Nephron (organoid): ENCODE measurements around the gene TENT5A.
A peak's percentile ranks its signal among the peaks of the same experiment; 100 is the strongest.

Experiments
- H3K27ac Mint-ChIP-seq, 3 experiments: 2 replicates each; pipeline ENCODE4 v1.8.0; 2020; ENCODE audit warnings: mixed read lengths in 3 of 3, mild to moderate bottlenecking in 2 of 3, moderate library complexity in 1 of 3
- H3K27me3 Mint-ChIP-seq: 2 replicates; pipeline ENCODE4 v1.8.0; 2021; ENCODE audit warnings: low read depth, mild to moderate bottlenecking, moderate library complexity, mixed read lengths
- H3K36me3 Mint-ChIP-seq: 2 replicates; pipeline ENCODE4 v1.8.0; 2020; ENCODE audit warnings: low read depth, mixed read lengths
- H3K4me1 Mint-ChIP-seq: 2 replicates; pipeline ENCODE4 v1.8.0; 2020; ENCODE audit warnings: mixed read lengths
- H3K4me3 Mint-ChIP-seq, 3 experiments: 2 replicates each; pipeline ENCODE4 v1.8.0; 2020; ENCODE audit warnings: mild to moderate bottlenecking in 3 of 3, mixed read lengths in 3 of 3, moderate library complexity in 2 of 3
- H3K9me3 Mint-ChIP-seq: 2 replicates; pipeline ENCODE4 v1.8.0; 2020; ENCODE audit warnings: mixed read lengths
- TF ChIP-seq, protein P1 (sequence below), 3 experiments: fragments of 200-600 bp; sonication (generic); IDR thresholded peaks; one replicate each; pipeline ENCODE4 v1.5.0; 2021; ENCODE audit warnings: antibody characterized with exemption in 3 of 3; ENCODE audit not compliant: unreplicated experiment in 3 of 3

The TENT5A gene

DNA sequence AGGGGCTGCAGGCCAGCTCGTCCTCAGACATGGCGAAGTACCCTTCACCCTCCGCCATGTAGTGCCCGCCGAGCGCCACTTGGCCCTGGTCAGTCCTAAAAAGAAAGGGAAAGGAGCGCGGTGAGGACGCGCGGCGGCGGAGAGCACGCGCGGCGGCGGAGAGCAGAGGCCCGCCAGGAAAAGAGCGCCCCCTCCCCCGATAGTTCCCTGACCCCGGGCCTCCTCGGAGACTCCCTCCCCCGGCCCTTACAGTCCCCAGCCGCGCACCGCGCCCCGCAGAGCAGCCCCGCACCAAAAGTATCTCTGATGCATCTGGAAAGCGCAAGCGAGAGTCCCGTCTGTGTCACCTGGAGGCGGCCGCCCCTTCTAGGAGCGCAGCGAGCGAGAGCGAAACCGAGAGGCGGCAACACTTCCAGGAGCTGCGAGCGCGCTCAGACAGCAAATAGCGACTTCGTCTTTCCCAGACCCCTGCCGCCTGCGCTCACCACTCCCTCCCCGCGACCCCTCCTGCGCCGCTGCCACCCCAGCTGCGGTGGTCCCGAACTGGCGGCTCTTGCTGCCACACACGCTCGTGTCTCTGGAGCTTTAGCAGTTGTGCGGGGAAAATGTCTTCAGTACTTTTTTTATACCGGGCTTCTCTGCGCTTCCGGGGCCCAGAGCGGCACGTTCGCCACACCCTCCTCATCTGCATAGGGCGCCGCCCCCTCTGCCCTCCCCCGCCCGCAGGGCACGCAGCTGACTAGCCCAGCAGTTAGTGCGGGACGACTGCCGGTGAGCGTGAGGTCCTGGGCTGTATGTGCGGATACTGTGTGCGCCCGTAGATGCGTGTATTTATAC, at the start of gene TENT5A:
TSS of gene TENT5A (minus strand) at position 598 of the 837 bp plus-strand sequence. CDS start at position 58, 540 bp downstream.
- peak within 1 kb of the TSS; percentile 91 to 97 (median 93) for H3K27ac Mint-ChIP-seq
- peak within 1 kb of the TSS; percentile 88 to 98 (median 91) for H3K4me3 Mint-ChIP-seq
- TF ChIP-seq, protein P1, sequence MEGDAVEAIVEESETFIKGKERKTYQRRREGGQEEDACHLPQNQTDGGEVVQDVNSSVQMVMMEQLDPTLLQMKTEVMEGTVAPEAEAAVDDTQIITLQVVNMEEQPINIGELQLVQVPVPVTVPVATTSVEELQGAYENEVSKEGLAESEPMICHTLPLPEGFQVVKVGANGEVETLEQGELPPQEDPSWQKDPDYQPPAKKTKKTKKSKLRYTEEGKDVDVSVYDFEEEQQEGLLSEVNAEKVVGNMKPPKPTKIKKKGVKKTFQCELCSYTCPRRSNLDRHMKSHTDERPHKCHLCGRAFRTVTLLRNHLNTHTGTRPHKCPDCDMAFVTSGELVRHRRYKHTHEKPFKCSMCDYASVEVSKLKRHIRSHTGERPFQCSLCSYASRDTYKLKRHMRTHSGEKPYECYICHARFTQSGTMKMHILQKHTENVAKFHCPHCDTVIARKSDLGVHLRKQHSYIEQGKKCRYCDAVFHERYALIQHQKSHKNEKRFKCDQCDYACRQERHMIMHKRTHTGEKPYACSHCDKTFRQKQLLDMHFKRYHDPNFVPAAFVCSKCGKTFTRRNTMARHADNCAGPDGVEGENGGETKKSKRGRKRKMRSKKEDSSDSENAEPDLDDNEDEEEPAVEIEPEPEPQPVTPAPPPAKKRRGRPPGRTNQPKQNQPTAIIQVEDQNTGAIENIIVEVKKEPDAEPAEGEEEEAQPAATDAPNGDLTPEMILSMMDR (IDR thresholded peaks at IDR 0.05; ENCODE audit: unreplicated experiment in 3 of 3), result no peak
- peaks cover 56% of the 10 kb centered on the region for H3K27me3 Mint-ChIP-seq
- no peaks in the 10 kb centered on the region for H3K36me3 Mint-ChIP-seq
- peaks cover 15% of the 10 kb centered on the region for H3K4me1 Mint-ChIP-seq
- no peaks in the 10 kb centered on the region for H3K9me3 Mint-ChIP-seq

DNA sequence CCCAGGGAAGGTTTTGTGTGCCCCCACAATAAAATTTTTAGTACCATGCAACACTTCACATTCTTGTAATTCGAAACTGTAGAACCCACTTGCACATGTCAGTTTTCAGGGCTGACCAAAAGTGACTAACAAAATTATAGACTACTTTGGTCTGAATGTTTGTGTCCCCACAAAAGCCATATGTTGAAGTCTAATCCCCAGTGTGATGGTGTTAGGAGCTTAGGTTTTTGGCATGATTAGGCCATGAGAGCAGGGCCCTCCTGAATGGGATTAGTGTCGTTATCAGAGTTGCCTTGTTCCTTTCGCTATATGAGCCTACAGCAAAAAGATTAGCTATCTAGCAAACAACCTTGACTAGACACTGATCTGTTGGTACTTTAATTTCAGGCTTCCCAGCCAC, 49.0 kb upstream of the TENT5A start:
- H3K4me1 Mint-ChIP-seq, result no peaks in the 10 kb centered on the region
- no peaks in the 10 kb centered on the region for H3K36me3 Mint-ChIP-seq
- no peaks in the 10 kb centered on the region for H3K9me3 Mint-ChIP-seq
- H3K27ac Mint-ChIP-seq, result no peak overlapping the region
- H3K4me3 Mint-ChIP-seq, result no peak overlapping the region
- H3K27me3 Mint-ChIP-seq, result no peaks in the 10 kb centered on the region
- TF ChIP-seq, protein P1 (IDR thresholded peaks at IDR 0.05; ENCODE audit: unreplicated experiment in 3 of 3), result no peak

DNA sequence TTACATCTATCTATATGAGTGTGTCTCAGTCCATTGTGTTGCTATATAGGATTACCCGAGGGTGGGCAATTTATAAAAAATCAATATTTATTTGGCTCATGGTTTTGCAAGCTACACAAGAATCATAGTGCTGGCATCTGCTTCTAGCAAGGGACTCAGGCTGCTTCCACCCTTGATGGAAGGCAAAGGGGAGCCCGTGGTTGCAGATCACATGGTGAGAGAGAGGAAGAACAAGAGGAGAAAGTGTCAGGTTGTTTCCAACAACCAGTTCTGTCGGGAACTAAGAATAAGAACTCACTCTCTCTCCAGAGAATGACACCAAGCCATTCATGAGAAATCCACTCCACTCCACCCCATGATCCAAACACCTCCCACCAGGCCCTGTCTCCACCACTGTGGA, 48.2 kb upstream of the TENT5A start:
- TF ChIP-seq, protein P1 (IDR thresholded peaks at IDR 0.05; ENCODE audit: unreplicated experiment in 3 of 3), result no peak
- no peaks in the 10 kb centered on the region for H3K36me3 Mint-ChIP-seq
- no peak overlapping the region for H3K4me3 Mint-ChIP-seq
- no peaks in the 10 kb centered on the region for H3K4me1 Mint-ChIP-seq
- H3K27me3 Mint-ChIP-seq, result no peaks in the 10 kb centered on the region
- no peaks in the 10 kb centered on the region for H3K9me3 Mint-ChIP-seq
- H3K27ac Mint-ChIP-seq, result no peak overlapping the region

DNA sequence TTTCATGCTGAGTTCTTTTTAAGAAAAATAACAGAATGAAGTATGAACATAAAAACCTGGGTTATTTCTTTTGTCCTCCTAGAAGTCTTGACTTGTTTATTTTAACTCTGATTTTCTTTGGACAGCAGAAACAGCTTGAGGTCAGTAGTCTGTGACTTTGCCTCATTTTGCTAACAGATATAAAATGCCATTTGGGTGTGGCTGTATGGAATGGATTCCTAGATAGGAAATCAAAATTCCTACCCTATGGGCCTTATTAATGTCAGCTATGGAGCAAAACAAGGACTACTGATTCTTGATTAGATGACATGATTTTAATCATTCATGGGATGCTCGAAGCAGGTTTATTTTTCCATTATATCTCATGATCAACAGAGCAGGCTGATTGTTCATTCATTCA, 46.8 kb upstream of the TENT5A start:
- Mint-ChIP-seq H3K9me3 (no peaks in the 10 kb centered on the region), H3K27me3 (no peaks in the 10 kb centered on the region), H3K36me3 (no peaks in the 10 kb centered on the region), H3K4me1 (no peaks in the 10 kb centered on the region), H3K27ac (no peak overlapping the region), H3K4me3 (no peak overlapping the region)
- TF ChIP-seq, protein P1 (IDR thresholded peaks at IDR 0.05; ENCODE audit: unreplicated experiment in 3 of 3), result no peak

DNA sequence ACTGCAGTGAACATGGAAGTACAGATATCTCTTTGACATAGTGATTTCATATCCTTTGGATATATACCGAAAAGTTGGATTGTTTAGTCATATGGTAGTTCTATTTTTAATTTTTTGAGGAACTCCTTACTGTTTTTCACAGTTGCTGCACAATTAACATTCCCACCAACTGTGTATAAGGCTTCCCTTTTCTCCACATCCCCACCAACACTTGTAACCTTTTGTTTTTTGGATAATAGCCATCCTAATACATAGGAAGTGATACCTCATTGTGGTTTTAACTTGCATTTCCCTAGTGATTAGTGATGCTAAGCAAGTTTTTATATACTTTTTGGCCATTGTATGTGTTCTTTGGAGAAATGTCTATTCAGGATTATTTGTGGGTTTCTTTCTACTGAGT, 45.1 kb upstream of the TENT5A start:
- TF ChIP-seq, protein P1 (IDR thresholded peaks at IDR 0.05; ENCODE audit: unreplicated experiment in 3 of 3), result no peak
- H3K36me3 Mint-ChIP-seq, result no peaks in the 10 kb centered on the region

DNA sequence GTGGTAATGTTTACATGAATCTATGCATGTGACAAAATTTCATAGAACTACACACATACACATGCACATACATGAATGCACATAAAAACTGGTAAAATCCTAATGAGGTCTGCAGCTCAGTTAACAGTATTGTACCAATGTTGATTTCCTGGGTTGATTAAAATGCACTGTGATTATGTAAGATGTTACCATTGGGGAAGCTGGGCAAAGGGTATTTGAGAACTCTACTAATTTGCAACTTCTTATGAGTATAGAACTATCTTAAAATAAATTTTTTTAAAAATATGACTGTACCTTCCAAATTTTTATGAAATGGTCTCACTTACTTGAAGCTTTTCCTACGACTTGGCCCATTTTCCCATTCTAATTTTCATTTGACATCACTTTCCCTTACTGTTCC, 43.4 kb upstream of the TENT5A start:
- Mint-ChIP-seq H3K9me3 (no peaks in the 10 kb centered on the region), H3K27me3 (peaks cover 3% of the 10 kb centered on the region), H3K4me3 (no peak overlapping the region), H3K4me1 (no peaks in the 10 kb centered on the region), H3K36me3 (no peaks in the 10 kb centered on the region), H3K27ac (no peak overlapping the region)
- TF ChIP-seq, protein P1 (IDR thresholded peaks at IDR 0.05; ENCODE audit: unreplicated experiment in 3 of 3), result no peak

More for the DNA sequence above, 45.1 kb upstream of the TENT5A start:
- Mint-ChIP-seq H3K4me1 (no peaks in the 10 kb centered on the region), H3K4me3 (no peak overlapping the region), H3K27ac (no peak overlapping the region), H3K9me3 (no peaks in the 10 kb centered on the region), H3K27me3 (no peaks in the 10 kb centered on the region)
